Skeletal muscle tissue (tissue), 4 donors: ENCODE measurements around the gene HIBCH. TPM values are rescaled to one million over a fixed set of nuclear protein-coding genes. Genes with fewer than 3 reads are reported as not detected.

Source experiments
- H3K27ac ChIP-seq: one replicate; pipeline ENCODE4 v1.7.0; 2013; ENCODE audit warnings: mild to moderate bottlenecking, low read depth, low read length, inconsistent platforms
- H3K27me3 ChIP-seq, 3 donors: one replicate each; pipeline ENCODE4 v1.7.0; 2013; ENCODE audit warnings: low read length in 3 of 3; ENCODE audit not compliant: control insufficient read depth in 3 of 3, insufficient read depth in 3 of 3
- H3K36me3 ChIP-seq, 3 donors: one replicate each; pipeline ENCODE4 v1.7.0; 2013; ENCODE audit warnings: low read length in 3 of 3; ENCODE audit not compliant: control insufficient read depth in 3 of 3, insufficient read depth in 3 of 3
- H3K4me1 ChIP-seq, 3 donors: one replicate each; pipeline ENCODE4 v1.7.0; 2013; ENCODE audit warnings: low read length in 3 of 3, mild to moderate bottlenecking in 3 of 3; ENCODE audit not compliant: control insufficient read depth in 3 of 3, insufficient read depth in 3 of 3
- H3K4me3 ChIP-seq, 3 donors: one replicate each; pipeline ENCODE4 v1.7.0; 2013; ENCODE audit warnings: low read length in 3 of 3
- H3K9ac ChIP-seq, 3 donors: one replicate each; pipeline ENCODE4 v1.7.0; 2013; ENCODE audit warnings: low read length in 3 of 3, mild to moderate bottlenecking in 3 of 3, moderate library complexity in 2 of 3, low read depth in 1 of 3
- H3K9me3 ChIP-seq, 3 donors: one replicate each; pipeline ENCODE4 v1.7.0; 2013; ENCODE audit warnings: low read length in 3 of 3; ENCODE audit not compliant: control insufficient read depth in 3 of 3
- total RNA-seq: library from RNA; depleted of rRNA; stranded (reverse); fragments of >200 nt; gene quantifications from one replicate; pipeline ENCODE4 v1.2.3, GENCODE V29; 2014
- donor health status: Osteomylitis.

HIBCH gene
- total RNA-seq, 1 donor from 2014 or later, result 26.1 TPM

DNA sequence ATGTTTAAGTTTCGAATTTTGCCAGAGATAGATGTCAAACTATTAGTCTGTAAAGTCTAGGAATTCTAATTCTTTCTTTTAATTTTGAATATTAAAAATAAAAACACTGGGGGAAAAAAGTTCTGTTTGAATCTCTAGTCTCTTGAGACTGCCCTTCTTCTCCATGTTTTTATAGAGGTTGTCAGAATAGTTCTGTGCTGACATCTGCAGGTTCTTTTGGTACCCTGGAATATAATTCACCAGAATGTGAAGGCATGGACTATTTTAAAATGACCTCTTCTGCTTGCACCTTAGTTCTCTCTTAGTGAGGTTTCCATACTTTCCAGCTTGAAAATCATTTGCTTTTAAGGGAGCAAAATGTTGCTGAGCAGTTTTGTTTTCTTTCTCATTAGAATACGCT, 136.1 kb downstream of the HIBCH start:
- Histone ChIP-seq H3K4me1 (peaks cover 4 to 9% (median 8%) of the 10 kb centered on the region in 3 donors), H3K9me3 (no peaks in the 10 kb centered on the region), H3K4me3 (no peak overlapping the region), H3K36me3 (peaks cover 0 to 3% (median 0%) of the 10 kb centered on the region in 3 donors), H3K9ac (no peak overlapping the region), H3K27me3 (no peaks in the 10 kb centered on the region), H3K27ac (no peak overlapping the region)

DNA sequence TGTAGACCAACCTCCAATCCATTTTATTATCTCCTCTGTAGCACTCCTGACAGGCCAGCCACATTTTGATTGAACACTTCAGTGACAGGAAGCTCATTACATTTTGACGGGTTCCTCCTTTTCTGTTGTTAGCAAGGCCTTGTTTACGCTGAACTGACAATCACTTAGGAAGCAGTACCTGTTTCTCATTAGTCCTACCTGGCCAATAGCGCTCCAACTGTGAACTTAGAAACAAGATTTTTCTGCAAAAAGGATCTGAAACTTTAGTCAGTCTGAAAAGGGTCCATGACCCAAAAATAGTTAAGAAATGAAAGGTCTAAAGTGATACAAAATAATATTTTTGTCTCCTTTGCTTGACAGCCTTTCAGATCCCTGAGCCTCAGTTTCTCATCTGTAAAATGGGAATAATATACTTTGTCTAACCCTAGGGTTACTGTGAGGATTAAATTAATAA, 137.5 kb downstream of the HIBCH start:
- H3K36me3 ChIP-seq, result peaks cover 0 to 3% (median 0%) of the 10 kb centered on the region in 3 donors
- peaks cover 4 to 9% (median 8%) of the 10 kb centered on the region in 3 donors for H3K4me1 ChIP-seq
- H3K4me3 ChIP-seq, result no peak overlapping the region

DNA sequence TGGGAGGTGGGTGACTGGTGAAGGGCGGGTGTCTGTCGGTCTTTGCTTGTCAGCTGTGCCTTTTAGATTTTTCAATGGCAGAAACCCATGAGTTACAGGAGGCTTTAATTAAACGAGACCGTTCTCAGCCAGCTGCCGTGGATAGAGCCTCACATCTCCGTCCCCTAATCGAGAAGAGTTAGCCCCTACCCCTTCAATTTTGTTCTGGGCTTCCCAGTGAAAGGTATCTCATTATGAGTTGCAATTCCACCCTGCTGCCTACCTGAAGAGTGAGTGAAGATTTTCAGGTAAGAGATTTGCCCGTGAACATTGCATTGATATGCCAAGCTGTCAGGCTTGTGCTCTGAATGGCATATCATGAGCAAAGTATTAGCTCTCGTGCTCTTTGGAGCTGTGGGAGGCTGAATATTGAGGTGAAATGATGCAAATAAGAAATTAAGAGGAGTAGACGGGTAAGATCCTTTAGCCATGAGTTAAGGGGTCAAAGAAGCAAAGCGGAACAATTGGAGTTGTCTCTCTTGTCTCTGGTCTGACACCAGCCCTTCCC, 138.4 kb downstream of the HIBCH start:
- H3K9me3 ChIP-seq, result no peaks in the 10 kb centered on the region
- H3K36me3 ChIP-seq, result peaks cover 0 to under 1% (median 0%) of the 10 kb centered on the region in 3 donors
- peak overlapping the region; percentile 69 to 80 (median 77) for H3K4me3 ChIP-seq
- H3K9ac ChIP-seq, result peak overlapping the region; percentile 63 to 88 (median 83)
- peaks cover 4 to 9% (median 8%) of the 10 kb centered on the region in 3 donors for H3K4me1 ChIP-seq
- no peaks in the 10 kb centered on the region for H3K27me3 ChIP-seq
- H3K27ac ChIP-seq, result peak overlapping the region; percentile 88

More for the DNA sequence above, 137.5 kb downstream of the HIBCH start:
- Histone ChIP-seq H3K27ac (no peak overlapping the region), H3K9ac (no peak overlapping the region), H3K9me3 (no peaks in the 10 kb centered on the region), H3K27me3 (no peaks in the 10 kb centered on the region)

DNA sequence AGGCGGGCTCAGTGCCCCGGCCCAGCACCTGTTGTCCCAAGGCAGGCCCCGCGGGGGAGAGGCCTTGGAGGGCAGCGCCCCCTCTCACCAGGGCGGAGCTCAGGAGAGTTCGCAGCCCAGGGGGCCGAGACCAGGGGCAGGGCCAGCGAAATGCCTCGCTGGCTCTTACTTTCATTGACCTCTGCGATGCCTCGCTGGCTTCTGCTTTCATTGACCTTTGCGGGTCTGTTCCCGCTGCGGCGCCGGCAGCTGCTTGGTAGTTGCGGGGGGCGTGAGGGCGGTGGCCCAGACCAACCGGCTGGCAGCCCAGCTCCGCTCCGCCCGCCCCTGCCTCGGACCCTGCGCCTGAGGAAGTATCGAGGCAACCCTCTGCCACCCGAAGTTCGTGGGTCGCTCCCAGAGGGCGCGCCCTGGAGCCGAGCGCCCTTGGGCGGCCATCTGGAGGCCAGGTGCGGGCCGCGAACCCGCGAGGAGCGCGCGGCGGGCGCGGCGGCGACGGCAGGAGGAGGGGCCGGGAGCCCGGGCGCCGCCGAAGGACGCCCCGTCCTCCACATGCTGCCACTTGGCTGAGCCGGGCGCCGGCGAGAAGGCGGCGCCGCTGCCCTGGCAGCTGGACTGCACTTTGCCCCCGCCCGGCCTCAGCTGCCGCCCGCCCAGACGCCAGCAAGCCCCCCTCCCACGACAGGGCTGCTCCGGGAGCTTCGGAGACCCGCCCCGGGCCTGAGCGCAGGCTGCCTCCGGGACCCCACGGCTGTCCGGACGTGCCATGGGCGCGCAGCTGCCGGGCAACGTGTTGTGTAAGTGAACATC, 139.1 kb downstream of the HIBCH start:
- Histone ChIP-seq H3K9ac (peak overlapping the region; percentile 82 to 88 (median 83)), H3K27ac (peak overlapping the region; percentile 88), H3K27me3 (no peaks in the 10 kb centered on the region), H3K4me1 (peaks cover 4 to 9% (median 8%) of the 10 kb centered on the region in 3 donors), H3K9me3 (no peaks in the 10 kb centered on the region), H3K4me3 (peak overlapping the region; percentile 69 to 80 (median 77)), H3K36me3 (no peaks in the 10 kb centered on the region)

DNA sequence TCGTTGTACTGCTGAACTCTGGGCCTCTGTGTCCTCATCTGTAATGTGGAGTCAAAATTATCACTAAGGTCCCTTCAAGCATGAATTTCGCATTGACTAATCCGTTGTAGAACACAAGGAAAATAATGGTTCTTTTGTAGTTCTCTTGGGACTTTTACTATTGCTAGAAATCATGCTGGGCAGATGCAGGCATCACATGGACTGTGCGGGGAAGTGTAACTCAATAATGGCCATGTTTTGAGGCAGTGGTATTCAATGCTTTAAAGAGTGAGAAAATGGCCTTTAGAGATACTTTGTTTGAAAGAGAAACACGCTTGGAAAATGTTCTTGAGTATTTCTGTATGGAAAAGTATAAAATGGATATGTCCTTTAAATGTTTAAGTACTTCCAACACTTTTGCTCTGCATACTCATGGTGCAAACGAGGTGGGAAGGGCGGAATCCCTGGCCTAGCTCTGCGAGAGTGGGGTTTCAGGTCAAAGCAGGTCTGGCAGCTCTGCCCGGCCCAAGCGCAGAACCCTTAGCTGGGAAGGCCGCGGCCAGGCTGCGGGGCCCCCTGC, 139.8 kb downstream of the HIBCH start:
- Histone ChIP-seq H3K4me1 (peaks cover 4 to 9% (median 8%) of the 10 kb centered on the region in 3 donors), H3K36me3 (no peaks in the 10 kb centered on the region), H3K9ac (peak overlapping the region; percentile 40 to 88 (median 83)), H3K27ac (peak overlapping the region; percentile 88), H3K9me3 (no peaks in the 10 kb centered on the region), H3K4me3 (peak overlapping the region; percentile 55 to 80 (median 77)), H3K27me3 (no peaks in the 10 kb centered on the region)

DNA sequence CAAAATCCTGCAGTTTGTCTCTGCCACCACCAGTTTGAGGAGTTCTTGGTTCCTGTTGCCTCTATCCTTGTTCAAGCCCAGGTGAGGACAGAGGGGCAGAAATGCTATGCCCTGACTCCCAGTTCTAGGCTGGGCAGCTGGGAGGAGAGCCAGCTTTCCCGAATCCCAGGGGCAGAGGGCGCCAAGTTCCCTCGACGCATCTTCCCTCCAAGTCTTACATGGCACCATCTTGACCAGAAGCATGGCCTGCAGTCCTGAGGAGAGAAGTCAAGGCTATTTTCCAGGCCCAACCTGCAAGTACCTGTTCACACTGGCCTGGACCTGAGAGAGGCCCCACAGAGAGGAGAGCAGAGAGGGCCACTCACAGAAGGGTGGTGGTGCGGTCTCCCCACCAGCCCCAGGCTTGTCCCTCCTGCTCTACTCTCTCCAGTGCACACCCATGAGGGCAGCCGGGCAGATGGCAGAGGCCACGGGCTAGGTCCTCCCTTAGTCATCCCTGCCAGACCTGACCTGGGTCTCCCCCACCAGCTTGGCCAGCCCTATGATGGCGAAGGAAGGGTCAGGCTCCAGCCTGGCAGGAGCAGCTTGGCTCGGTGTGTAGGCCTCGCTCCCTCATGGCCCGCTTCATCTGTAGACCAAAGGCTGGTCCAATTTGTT, 141.4 kb downstream of the HIBCH start:
- Histone ChIP-seq H3K36me3 (no peaks in the 10 kb centered on the region), H3K9me3 (no peaks in the 10 kb centered on the region), H3K9ac (no peak overlapping the region), H3K27me3 (no peaks in the 10 kb centered on the region), H3K4me3 (no peak overlapping the region), H3K27ac (no peak overlapping the region), H3K4me1 (peaks cover 4 to 9% (median 8%) of the 10 kb centered on the region in 3 donors)

DNA sequence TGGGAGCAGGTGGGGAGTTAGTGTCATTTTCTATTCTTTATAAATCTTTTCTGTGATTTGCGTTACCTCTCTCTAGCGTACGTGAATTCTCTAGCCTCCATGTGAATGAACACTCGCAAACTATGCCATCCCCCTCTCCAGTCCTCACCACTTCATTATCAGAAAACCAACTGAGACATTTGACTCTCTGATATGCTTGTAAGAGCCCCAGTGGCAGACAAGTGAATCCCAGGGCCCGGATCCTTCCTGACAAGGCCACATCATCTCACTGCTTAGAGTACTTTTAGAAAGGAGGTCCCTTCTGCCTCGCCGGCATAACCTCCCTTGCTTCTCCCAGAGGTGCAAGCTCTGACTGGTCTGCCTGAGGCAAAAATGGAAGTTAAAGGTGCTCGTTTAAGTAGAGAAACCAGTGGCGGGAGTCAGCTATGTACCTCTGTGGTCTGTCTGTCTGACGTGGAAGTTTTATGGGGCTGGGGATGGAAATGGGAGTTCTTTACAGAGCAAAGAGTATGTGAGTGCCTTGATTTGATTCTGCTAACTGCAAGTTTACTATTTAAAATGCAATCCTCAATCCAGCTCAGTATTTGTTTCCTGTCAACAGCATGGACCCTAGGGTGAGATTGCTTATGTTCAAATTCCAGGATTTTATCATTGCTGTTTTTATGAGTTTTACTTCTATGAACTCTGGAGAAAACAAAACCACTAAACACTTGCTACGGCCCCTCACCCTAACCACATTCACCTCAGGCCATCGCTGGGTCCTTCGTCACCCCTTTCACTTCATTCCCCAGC, 142.2 kb downstream of the HIBCH start:
- H3K27ac ChIP-seq, result no peak overlapping the region
- no peaks in the 10 kb centered on the region for H3K36me3 ChIP-seq
- peaks cover 4 to 9% (median 8%) of the 10 kb centered on the region in 3 donors for H3K4me1 ChIP-seq
- no peak overlapping the region for H3K9ac ChIP-seq
- H3K27me3 ChIP-seq, result no peaks in the 10 kb centered on the region
- H3K9me3 ChIP-seq, result no peaks in the 10 kb centered on the region
- no peak overlapping the region for H3K4me3 ChIP-seq

DNA sequence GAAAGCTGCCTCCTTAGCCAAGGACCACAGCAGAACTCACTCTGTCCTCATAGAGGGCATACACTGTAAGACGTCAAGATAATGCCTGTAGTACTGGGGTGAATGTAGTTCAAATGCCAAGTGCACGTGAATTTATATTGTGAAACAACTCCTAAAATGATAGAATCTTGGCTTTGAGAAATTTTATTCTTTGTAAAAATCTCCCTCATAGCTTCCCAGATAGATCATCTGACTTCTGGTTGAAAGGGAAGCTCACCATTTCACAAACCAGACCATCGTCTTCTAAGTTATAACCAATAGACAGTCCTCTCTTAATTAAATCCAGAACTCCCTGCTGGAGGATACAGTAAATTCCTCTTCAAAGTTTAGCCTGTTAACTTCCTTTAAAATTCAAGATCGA, 146.2 kb downstream of the HIBCH start:
- Histone ChIP-seq H3K4me1 (no peaks in the 10 kb centered on the region), H3K36me3 (no peaks in the 10 kb centered on the region), H3K27me3 (no peaks in the 10 kb centered on the region), H3K27ac (peak overlapping the region; percentile 31), H3K9ac (no peak overlapping the region), H3K9me3 (no peaks in the 10 kb centered on the region), H3K4me3 (no peak overlapping the region)

DNA sequence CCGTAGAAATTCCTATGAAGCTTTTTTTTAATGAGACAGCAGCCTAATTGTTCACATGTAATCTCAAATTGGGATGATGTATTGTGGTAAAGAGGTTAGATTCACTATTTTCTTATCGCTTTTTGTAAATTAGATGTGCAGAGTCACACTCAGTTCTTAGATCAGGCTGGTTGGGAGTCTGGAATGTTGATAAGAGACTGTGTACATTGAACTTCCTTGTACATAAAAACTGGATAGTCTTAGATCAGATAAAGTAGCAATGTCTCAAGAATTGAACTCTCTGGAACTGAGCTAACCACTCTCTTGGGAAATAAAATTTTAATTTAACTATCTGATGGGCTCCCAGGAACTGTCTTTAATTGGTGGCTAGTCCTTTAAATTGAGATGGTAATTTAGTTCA, 149.0 kb downstream of the HIBCH start:
- H3K36me3 ChIP-seq, result no peaks in the 10 kb centered on the region
- peaks cover 0 to 3% (median 0%) of the 10 kb centered on the region in 3 donors for H3K9me3 ChIP-seq
- H3K4me3 ChIP-seq, result no peak overlapping the region
- no peak overlapping the region for H3K27ac ChIP-seq
- H3K9ac ChIP-seq, result no peak overlapping the region
- no peaks in the 10 kb centered on the region for H3K4me1 ChIP-seq
- no peaks in the 10 kb centered on the region for H3K27me3 ChIP-seq
